GM10266 (cell line): ENCODE data around the gene PPP2R3A.
A peak's percentile ranks its signal among the peaks of the same experiment; 100 is the strongest.
"Not testable (repeated sequence)": the region's sequence is repeated elsewhere in the genome, so short reads cannot be mapped to it uniquely, and the experiment has no call there.

Source experiments
- DNase-seq: peaks from one replicate; pipeline ENCODE4 v3.0.0; 2012; ENCODE audit errors: extremely low spot score
- TF ChIP-seq, protein P1 (sequence below): IDR thresholded peaks from 2 replicates; pipeline ENCODE4 v1.5.1; 2012; ENCODE audit warnings: mild to moderate bottlenecking, low read depth; ENCODE audit not compliant: control insufficient read depth, insufficient read depth; ENCODE audit errors: missing control alignments

Gene PPP2R3A

GRCh38 chr3:136093771-136094170, 128.2 kb downstream of the PPP2R3A start:
- DNase-seq, result no peak
- TF ChIP-seq, protein P1, sequence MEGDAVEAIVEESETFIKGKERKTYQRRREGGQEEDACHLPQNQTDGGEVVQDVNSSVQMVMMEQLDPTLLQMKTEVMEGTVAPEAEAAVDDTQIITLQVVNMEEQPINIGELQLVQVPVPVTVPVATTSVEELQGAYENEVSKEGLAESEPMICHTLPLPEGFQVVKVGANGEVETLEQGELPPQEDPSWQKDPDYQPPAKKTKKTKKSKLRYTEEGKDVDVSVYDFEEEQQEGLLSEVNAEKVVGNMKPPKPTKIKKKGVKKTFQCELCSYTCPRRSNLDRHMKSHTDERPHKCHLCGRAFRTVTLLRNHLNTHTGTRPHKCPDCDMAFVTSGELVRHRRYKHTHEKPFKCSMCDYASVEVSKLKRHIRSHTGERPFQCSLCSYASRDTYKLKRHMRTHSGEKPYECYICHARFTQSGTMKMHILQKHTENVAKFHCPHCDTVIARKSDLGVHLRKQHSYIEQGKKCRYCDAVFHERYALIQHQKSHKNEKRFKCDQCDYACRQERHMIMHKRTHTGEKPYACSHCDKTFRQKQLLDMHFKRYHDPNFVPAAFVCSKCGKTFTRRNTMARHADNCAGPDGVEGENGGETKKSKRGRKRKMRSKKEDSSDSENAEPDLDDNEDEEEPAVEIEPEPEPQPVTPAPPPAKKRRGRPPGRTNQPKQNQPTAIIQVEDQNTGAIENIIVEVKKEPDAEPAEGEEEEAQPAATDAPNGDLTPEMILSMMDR, result no peak

- DNase-seq, result no peak
- TF ChIP-seq, protein P1, result no peak
Measured at GRCh38 chr3:136105044-136105443, 139.5 kb downstream of the PPP2R3A start.

DNA sequence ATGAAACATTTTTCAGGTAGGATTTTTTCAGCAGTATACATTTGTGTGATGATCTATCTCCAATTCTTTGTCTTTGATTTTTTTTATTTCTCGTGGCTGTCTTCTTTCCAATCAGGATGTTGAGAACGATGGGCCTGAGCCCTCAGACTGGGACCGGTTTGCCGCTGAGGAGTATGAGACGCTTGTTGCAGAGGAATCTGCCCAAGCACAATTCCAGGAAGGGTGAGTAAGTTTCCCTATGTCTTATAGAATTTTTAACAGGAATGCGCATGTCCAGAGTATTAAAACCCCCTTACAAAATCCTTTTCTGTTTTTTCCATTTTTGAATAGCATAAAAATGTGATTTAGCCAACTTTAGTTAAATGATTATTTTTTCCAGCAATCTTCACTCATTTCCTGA, 140.6 kb downstream of the PPP2R3A start:
- DNase-seq, result no peak
- TF ChIP-seq, protein P1, result no peak

DNA sequence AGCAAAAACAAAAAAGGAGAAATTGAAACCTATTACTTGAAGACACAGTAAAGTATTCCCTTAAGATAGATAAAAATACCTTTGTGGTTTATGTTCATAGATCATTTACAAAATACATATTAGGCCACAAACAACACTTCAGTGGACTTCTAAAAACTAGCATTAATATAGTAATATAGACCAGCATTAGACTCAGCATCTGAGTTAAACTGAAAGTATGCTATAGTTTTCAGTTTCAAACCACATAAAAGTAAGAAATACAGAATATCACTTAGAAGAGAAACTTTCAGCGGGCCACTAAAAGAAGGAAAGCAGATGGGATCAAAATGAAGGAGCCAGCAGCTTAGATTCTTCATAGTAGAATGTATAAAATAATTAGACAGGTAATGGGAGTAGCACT, 144.0 kb downstream of the PPP2R3A start:
- DNase-seq, result peak; percentile 35
- TF ChIP-seq, protein P1, result no peak

DNA sequence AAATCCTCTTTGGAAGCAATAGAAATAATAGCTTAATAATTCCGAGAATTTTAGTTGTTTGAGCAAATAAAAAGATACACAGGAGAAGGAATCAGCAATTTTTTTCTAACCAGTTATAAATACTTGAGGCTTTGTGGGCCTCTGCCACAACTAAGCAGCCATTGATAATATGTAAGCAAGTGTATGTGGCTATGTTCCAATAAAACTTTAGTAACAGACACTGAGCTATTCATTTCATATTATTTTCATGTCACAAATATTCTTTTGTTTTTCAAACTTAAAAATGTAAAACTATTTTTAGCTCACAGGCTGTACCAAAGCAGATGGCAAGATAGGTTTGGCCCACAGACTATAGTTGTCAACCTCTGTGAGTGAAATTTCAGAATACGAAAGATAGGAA, 145.0 kb downstream of the PPP2R3A start:
- DNase-seq, result no peak
- TF ChIP-seq, protein P1, result no peak

- no peak for DNase-seq
- TF ChIP-seq, protein P1, result no peak
Measured at GRCh38 chr3:136114421-136114820, 148.9 kb downstream of the PPP2R3A start.

GRCh38 chr3:136119332-136119731, 153.8 kb downstream of the PPP2R3A start:
- not testable (repeated sequence) for DNase-seq

GRCh38 chr3:136119783-136120182, 154.3 kb downstream of the PPP2R3A start:
- not testable (repeated sequence) for DNase-seq
